H1 (cell line): ENCODE data around the gene PRSS21. TPM values are rescaled to one million over a fixed set of nuclear protein-coding genes. Genes with fewer than 3 reads are reported as not detected.

Source experiments
- KDM4A ChIP-seq: IDR thresholded peaks from one replicate; pipeline ENCODE4 v1.7.1; 2012; ENCODE audit warnings: low read depth, mild to moderate bottlenecking, moderate library complexity, low read length, inconsistent platforms; ENCODE audit not compliant: severe bottlenecking
- RXRA ChIP-seq: IDR thresholded peaks from 2 replicates; pipeline ENCODE4 v1.6.1; 2011; ENCODE audit warnings: low read depth, mild to moderate bottlenecking, low read length, moderate library complexity; ENCODE audit not compliant: insufficient read depth
- polyA plus RNA-seq, 7 experiments: library from polyadenylated mRNA; depleted of rRNA in 3 of 7; stranded (reverse) in 5 of 7; unstranded in 2 of 7; fragments of >200 nt in 5 of 7; fragments of 200-250 nt in 2 of 7; gene quantifications; 1 replicate in 5 of 7; 2 replicates in 1 of 7; 4 replicates in 1 of 7; pipeline versions ENCODE4 v1.2.1 to v1.2.3, GENCODE V29; 2011 to 2013; ENCODE audit warnings: missing spikeins in 2 of 7, mixed read lengths in 2 of 7
- total RNA-seq: library from RNA; stranded (reverse); fragmentation: NEBNext Ultra II Directional; extraction: Animal tissue kit (Norgen Biotek cat#: 25700); gene quantifications from 2 replicates; pipeline ENCODE4 v1.2.1, GENCODE V29; 2021
- TF ChIP-seq, protein P1 (sequence below): IDR thresholded peaks from 2 replicates; pipeline ENCODE4 v1.6.1; 2011; ENCODE audit warnings: low read length, improper control_type of control experiment

Gene PRSS21
- total and polyA plus RNA-seq, 2 of the 8 experiments (the other 6 are each of a cell fraction or from before 2014, with no cell fraction given): 0.76 to 1.0 TPM

- no peak for TF ChIP-seq RXRA
- TF ChIP-seq KDM4A: no peak
- TF ChIP-seq, protein P1, sequence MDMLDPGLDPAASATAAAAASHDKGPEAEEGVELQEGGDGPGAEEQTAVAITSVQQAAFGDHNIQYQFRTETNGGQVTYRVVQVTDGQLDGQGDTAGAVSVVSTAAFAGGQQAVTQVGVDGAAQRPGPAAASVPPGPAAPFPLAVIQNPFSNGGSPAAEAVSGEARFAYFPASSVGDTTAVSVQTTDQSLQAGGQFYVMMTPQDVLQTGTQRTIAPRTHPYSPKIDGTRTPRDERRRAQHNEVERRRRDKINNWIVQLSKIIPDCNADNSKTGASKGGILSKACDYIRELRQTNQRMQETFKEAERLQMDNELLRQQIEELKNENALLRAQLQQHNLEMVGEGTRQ: no peak
These were observed 22.8 kb downstream of the PRSS21 start (continued) for GRCh38 chr16:2839650-2840450.
